ENCODE measurements around the gene SULT2B1.
"Not testable (repeated sequence)": the region's sequence is repeated elsewhere in the genome, so short reads cannot be mapped to it uniquely, and the experiment has no call there.

The SULT2B1 gene

GRCh38 chr19:48551437-48552302 lies at the start of gene SULT2B1:
Gene SULT2B1, plus strand, starts transcription at chr19:48552172. Its CDS starts 81 bp downstream, at chr19:48552253.
- DNase-seq (ENCODE audit: low read depth) = no peak

GRCh38 chr19:48502350-48503018 lies 49.5 kb upstream of the SULT2B1 start:
- no peak for DNase-seq (ENCODE audit: low read depth)

- no peak for DNase-seq (ENCODE audit: low read depth)
Observed at GRCh38 chr19:48506138-48506733, 45.7 kb upstream of the SULT2B1 start.

GRCh38 chr19:48507911-48508439 lies 44.0 kb upstream of the SULT2B1 start:
- DNase-seq (ENCODE audit: low read depth) = no peak

- no peak for DNase-seq (ENCODE audit: low read depth)
Observed at GRCh38 chr19:48508729-48509411, 43.1 kb upstream of the SULT2B1 start.

- DNase-seq (ENCODE audit: low read depth) = no peak
Observed at GRCh38 chr19:48509467-48510194, 42.3 kb upstream of the SULT2B1 start.

GRCh38 chr19:48510421-48511268 lies 41.3 kb upstream of the SULT2B1 start:
- peak; percentile 69 for DNase-seq (ENCODE audit: low read depth)

- no peak for DNase-seq (ENCODE audit: low read depth)
Observed at GRCh38 chr19:48511321-48511731, 40.6 kb upstream of the SULT2B1 start.

GRCh38 chr19:48511800-48512503 lies 40.0 kb upstream of the SULT2B1 start, which contains the start of gene LMTK3:
Gene LMTK3, minus strand, starts transcription at chr19:48511835. Its CDS starts 259 bp downstream, at chr19:48511576.
- DNase-seq (ENCODE audit: low read depth) = peak; percentile 70

GRCh38 chr19:48512504-48513288 lies 39.3 kb upstream of the SULT2B1 start:
- no peak for DNase-seq (ENCODE audit: low read depth)

GRCh38 chr19:48513289-48514122 lies 38.5 kb upstream of the SULT2B1 start:
- peak; percentile 61 for DNase-seq (ENCODE audit: low read depth)

GRCh38 chr19:48514123-48514458 lies 37.9 kb upstream of the SULT2B1 start:
- no peak for DNase-seq (ENCODE audit: low read depth)

- no peak for DNase-seq (ENCODE audit: low read depth)
Observed at GRCh38 chr19:48516536-48516935, 35.4 kb upstream of the SULT2B1 start.

GRCh38 chr19:48518207-48518606 lies 33.8 kb upstream of the SULT2B1 start:
- no peak for DNase-seq (ENCODE audit: low read depth)

- DNase-seq (ENCODE audit: low read depth) = not testable (repeated sequence)
Observed at GRCh38 chr19:48519426-48519825, 32.5 kb upstream of the SULT2B1 start.

- no peak for DNase-seq (ENCODE audit: low read depth)
Observed at GRCh38 chr19:48520134-48520533, 31.8 kb upstream of the SULT2B1 start.

- DNase-seq (ENCODE audit: low read depth) = no peak
Observed at GRCh38 chr19:48524221-48524620, 27.8 kb upstream of the SULT2B1 start.

GRCh38 chr19:48524732-48525131 lies 27.2 kb upstream of the SULT2B1 start:
- no peak for DNase-seq (ENCODE audit: low read depth)

All from activated T-helper 9 cell treated with anti-CD3 and anti-CD28 coated beads, Interleukin-2, amount 50 U/mL, for 16 hours (primary cell).